ENCODE measurements around the gene MAPKAPK2.
"Not testable (repeated sequence)": the region's sequence is repeated elsewhere in the genome, so short reads cannot be mapped to it uniquely, and the experiment has no call there.

MAPKAPK2 gene

DNA sequence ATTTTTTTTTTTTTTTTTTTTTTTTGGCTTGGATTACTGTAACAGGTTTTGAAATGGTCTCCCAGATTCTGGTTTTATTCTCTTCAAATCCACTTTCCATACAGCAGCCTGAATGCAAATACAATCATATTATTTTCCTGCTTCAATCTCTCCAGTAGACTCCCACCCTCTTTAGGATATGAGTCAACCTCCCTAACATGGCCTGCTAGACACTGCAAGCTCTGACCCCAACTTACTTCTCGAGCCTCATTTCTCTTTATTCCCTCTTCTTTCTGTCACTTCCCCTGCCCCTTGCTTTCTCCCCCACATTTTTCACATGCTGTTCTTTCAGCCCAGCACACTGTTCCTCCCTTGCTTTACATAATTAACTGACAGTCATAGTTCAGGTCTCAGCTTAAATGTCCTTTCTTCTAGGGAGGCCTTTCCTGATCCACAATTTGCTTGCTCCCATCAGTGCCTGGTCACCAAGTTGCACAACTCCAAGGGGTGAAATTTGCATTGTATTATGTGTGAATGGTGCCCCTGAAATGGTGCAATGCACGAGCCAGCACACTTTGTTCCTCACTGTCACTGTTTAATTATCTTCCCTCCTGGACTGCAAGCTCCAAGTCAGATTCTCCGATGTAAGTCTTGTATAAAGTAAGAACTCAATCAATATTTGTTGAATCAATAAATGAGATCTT lies 63.8 kb downstream of the MAPKAPK2 start:
- no peak for DNase-seq

DNA sequence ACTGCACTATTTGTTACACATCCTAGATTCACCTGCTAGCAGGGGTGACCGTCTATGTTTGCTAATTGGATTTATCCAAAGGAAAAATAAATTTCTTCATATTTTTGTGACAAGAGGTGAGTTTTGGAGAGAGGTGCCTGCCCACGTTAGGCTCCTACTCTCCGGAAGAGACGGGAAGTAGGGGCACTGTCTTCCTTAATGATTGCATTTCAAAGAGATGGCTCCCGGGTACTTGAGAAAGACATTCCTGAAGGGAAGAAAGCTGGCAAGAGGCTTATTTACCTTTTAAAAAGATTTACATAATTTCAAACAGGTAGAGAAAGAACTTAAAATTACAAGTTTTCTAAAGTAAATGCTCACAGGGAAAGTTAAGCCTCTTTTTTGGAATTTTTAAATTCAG lies 67.2 kb downstream of the MAPKAPK2 start:
- no peak for DNase-seq

GRCh38 chr1:206752481-206752880 lies 67.8 kb downstream of the MAPKAPK2 start:
- DNase-seq, result no peak

- no peak for DNase-seq
These were observed 68.4 kb downstream of the MAPKAPK2 start for GRCh38 chr1:206753141-206753540.

GRCh38 chr1:206754011-206754410 lies 69.3 kb downstream of the MAPKAPK2 start:
- no peak for DNase-seq

GRCh38 chr1:206757524-206758266 lies 73.0 kb downstream of the MAPKAPK2 start:
- no peak for DNase-seq

- DNase-seq, result no peak
These were observed 75.9 kb downstream of the MAPKAPK2 start for GRCh38 chr1:206760590-206760989.

DNA sequence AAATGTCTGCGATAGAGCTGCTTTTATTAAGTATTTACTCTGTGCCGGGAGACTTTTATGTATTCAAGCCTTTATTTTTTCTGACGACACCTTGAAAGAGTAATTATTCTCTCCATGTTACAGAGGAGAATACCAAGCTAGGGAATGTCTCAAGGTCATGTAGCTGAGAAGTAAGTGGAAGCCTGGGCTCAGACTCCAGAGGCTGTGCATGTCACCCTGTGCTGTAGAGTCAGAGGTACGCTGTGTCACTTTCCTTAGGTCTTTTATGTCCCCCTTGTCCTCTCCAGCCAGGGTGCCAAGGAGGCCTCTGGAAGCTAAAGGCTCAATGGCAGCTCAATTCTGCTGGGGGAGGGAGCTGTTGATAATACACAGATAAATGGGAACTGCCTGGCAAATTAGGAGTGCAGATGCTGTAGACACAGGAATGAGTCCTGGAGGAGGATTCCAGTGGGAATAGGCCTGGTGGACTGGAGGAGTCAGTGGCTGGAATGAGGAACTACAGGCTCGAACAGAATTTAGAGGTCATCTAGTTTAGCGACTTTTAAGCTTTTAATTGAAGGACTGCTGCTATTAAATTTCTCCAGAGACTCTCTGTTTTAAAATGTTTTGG lies 76.6 kb downstream of the MAPKAPK2 start:
- no peak for DNase-seq

DNA sequence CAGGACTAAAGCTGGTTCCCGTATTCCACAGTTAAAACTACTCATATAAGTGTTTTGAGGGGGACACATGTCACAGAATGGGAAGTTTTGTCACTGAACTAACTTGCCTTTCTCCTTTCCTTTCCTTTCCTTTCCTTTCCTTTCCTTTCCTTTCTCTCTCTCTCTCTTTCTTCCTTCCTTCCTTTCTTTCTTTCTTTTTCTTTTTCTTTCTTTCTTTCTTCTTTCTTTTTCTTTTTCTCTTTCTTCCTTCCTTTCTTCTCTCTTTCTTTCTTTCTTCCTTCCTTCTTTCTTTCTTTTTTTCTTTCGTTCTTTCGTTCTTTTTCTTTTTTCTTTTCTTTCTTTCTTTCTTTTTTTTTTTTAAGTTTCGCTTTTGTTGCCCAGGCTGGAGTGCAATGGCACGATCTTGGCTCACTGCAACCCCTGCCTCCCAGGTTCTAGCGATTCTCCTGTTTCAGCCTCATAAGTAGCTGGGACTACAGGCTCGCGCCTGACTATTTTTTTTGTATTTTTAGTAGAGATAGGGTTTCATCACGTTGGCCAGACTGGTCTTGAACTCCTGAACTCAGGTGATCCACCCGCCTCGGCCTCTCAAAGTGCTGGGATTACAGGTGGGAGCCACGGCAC lies 78.1 kb downstream of the MAPKAPK2 start:
- DNase-seq, result not testable (repeated sequence)

DNA sequence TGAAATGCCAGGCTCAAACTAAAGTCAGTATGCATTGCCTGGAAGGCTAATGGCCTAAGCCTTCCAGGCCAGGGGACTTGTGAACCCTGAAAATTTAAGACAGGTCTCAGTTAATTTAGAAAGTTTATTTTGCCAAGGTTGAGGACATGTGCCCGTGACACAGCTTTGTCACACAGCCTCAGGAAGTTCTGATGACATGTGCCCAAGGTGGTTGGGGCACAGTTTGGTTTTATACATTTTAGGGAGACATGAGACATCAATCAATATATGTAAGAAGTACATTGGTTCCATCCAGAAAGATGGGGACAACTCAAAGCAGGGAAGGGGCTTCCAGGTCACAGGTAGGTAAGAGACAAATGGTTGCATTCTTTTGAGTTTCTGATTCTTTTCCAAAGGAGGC lies 81.1 kb downstream of the MAPKAPK2 start:
- not testable (repeated sequence) for DNase-seq

GRCh38 chr1:206766251-206766856 lies 81.6 kb downstream of the MAPKAPK2 start:
- DNase-seq, result peak; percentile 56

DNA sequence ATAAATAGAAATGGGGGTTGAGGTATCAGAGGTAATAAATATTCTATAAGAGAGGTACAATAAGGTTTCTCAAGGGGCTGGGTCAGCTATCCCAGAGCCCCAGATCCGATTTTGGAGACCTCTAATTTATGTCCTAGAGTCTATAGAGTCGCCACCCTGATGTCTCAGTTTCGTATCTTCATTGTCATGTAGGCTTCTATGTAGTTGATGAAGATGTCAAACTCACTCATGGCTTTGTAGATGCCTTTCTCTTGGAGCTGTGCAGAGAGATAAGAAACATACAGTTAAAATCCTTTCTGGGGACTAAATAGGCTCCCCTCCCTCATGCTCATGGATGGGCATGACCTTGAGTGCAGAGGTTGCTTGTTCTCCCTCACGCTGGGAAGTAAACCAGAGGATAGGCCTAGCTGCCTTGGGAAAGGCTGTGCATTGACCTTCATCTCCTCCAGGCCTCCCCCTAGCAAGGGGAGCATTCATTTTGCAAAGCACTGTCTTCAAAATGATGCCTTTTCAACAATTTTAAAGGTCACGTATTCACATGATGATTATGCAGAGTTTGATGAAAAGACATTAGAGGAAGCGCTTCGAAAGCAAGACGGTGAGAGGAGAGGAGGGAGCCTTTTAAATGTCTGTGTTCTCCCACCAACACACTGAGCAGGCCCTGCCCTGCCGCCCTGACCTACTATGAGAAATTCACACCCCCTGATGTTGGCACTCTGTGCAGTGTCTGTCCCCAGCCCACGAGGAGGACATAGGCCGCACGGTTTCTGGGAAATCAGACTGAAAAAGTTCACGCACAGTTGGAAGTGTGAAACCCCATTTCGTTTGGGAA lies 84.0 kb downstream of the MAPKAPK2 start:
- no peak for DNase-seq

GRCh38 chr1:206769304-206769731 lies 84.6 kb downstream of the MAPKAPK2 start:
- no peak for DNase-seq

DNA sequence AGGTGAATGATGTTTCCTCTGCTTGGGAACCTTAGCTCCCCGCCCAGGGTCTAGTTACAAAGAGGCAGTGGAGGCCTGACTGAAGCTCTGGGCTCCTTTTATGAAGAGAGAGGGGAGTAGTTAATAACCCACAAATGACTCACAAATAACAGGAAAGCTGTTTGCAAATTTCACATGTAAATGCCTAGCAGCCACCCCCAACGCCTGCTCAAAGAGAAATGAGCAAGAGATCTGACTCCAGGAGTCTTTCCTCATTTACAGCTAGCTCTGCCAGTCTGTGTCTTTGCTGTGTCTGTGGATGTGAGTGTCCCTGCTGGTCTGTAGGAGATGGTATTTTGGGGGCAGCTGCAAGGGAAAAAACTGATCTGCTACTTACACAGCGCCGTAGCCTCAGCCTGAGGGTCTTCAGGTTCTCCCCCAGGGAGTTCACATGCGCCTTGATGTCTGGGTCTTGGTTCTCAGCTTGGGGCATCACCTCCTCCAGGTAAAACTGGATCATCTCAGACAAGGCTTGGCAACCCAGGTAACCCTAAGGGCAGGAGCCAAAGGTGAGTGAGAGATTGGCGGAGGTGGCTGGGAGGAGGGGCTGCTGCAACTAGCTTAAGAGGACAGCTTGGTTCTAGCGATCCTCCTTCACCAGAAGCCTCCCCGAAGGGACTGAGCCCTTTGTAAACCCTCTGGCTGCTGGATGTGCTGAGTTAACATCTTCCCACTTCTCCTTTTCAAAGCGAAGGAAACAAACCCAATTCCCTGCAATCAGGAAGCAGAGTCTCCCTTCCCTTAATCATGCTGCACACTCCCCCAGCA lies 86.0 kb downstream of the MAPKAPK2 start, which contains the start of gene IL19:
Gene IL19 (plus strand): TSS at position 243 of the 807 bp plus-strand sequence. CDS start 65,890 bp downstream, outside the sequence.
- no peak for DNase-seq

- no peak for DNase-seq
These were observed 86.6 kb downstream of the MAPKAPK2 start for GRCh38 chr1:206771338-206771692.

GRCh38 chr1:206772243-206772937 lies 87.7 kb downstream of the MAPKAPK2 start, which contains the start of gene IL10:
Gene IL10 (minus strand): TSS chr1:206772494. CDS start chr1:206772435, 59 bp downstream.
- no peak for DNase-seq

GRCh38 chr1:206774093-206774492 lies 89.4 kb downstream of the MAPKAPK2 start:
- no peak for DNase-seq

DNA sequence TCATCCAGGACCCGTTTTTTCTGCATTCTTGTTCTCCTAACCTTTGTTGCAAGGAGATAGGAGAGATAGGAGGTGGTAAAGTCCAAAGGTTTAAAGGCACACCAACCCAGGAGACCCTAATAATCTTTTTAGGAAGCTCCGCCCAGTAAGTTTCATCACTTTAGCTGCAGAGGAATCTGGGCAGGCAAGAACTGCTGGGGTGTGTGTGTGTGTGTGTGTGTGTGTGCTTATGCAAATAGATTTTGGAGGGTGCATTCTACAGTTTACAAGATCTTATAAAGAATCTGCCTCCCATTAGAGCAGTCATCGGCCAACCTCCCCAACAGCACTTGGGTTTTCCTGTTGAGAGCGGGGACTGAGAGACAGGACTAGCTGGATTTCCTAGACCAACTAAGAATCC lies 91.5 kb downstream of the MAPKAPK2 start:
- no peak for DNase-seq

DNA sequence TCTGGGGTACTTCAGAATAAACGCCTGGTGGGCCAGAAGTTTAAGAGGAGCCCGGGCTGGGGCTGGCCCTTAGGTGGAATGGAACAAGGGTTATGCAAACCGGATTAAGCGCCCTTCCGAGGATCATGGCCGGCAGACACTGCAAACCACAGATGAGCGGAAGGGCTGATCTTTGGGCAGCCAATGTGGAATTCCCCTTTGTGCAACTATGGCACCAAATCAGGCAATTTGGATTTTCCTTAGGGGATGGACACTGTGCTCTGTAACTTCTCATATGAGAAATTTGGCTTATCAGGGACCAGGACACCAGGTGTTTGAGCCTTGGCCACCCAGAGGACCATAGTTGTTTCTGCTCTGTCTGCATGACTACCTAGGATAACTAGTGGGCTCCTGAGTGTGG lies 93.3 kb downstream of the MAPKAPK2 start:
- DNase-seq, result no peak

- not testable (repeated sequence) for DNase-seq
These were observed 94.2 kb downstream of the MAPKAPK2 start for GRCh38 chr1:206778911-206779310.

Measured in right hindlimb (tissue), 1 donor.